B cell (primary cell): ENCODE measurements around the gene TRPM8. TPM values are rescaled to one million over a fixed set of nuclear protein-coding genes. Genes with fewer than 3 reads are reported as not detected.

Source experiments
- ATAC-seq: fragments of 200-7000 bp; cut with Tn5 transposase; one replicate; pipeline ENCODE4 v1.10.0; 2021; ENCODE audit warnings: low read depth, mild to moderate bottlenecking, moderate number of reproducible peaks, moderate library complexity
- CTCF ChIA-PET: fragments of 350-600 bp; sonication (Branson Sonifier 250); formaldehyde crosslinking; loops from one replicate; lab custom pipeline; 2021; ENCODE audit warnings: antibody characterized with exemption, inconsistent platforms; lab: Charles Lee
- POLR2A ChIA-PET: fragments of 350-600 bp; sonication (Branson Sonifier 250); formaldehyde crosslinking; loops from one replicate; lab custom pipeline; 2021; ENCODE audit warnings: antibody characterized with exemption; lab: Charles Lee
- DNase-seq: peaks from one replicate; pipeline ENCODE4 v3.0.0; 2013
- H2AFZ ChIP-seq: 2 replicates; pipeline ENCODE4 v1.6.1; 2012; ENCODE audit warnings: mild to moderate bottlenecking, low read depth, low read length; ENCODE audit not compliant: insufficient read depth, poor library complexity, severe bottlenecking
- H3K27ac ChIP-seq, 2 donors: 1 replicate in 1 of 2; 2 replicates in 1 of 2; pipeline ENCODE4 v1.5.1; 2012 to 2013; ENCODE audit warnings: low read length in 2 of 2, mild to moderate bottlenecking in 2 of 2, moderate library complexity in 1 of 2
- H3K27me3 ChIP-seq, 4 experiments: fragments of 200-600 bp in 1 of 4; sonication (generic) in 1 of 4; replicated peaks in 1 of 4; 1 replicate in 2 of 4; 2 replicates in 2 of 4; pipeline versions ENCODE4 v1.6.1 to v1.7.0; 2013 to 2016; ENCODE audit warnings: low read length in 3 of 4, mild to moderate bottlenecking in 2 of 4, mixed read lengths in 1 of 4, moderate library complexity in 1 of 4; ENCODE audit not compliant: insufficient read depth in 4 of 4, control insufficient read depth in 3 of 4; ENCODE audit errors: control extremely low read depth in 1 of 4
- H3K36me3 ChIP-seq, 2 experiments: replicated peaks in 1 of 2; 1 replicate in 1 of 2; 2 replicates in 1 of 2; pipeline versions ENCODE4 v1.6.1 to v1.7.1; 2013; ENCODE audit warnings: low read length in 1 of 2; ENCODE audit not compliant: insufficient read depth in 2 of 2, control insufficient read depth in 1 of 2; ENCODE audit errors: control extremely low read depth in 1 of 2, extremely low read depth in 1 of 2
- H3K4me1 ChIP-seq, 2 donors: fragments of 200-600 bp in 1 of 2; sonication (generic) in 1 of 2; 1 replicate in 1 of 2; 2 replicates in 1 of 2; pipeline versions ENCODE4 v1.5.1 to v1.6.1; 2013 to 2017; ENCODE audit warnings: low read length in 2 of 2; ENCODE audit not compliant: control insufficient read depth in 2 of 2, insufficient read depth in 2 of 2
- H3K4me2 ChIP-seq: replicated peaks from 2 replicates; pipeline ENCODE3; 2012; ENCODE audit warnings: mild to moderate bottlenecking, low read depth, low read length; ENCODE audit not compliant: poor library complexity, severe bottlenecking
- H3K4me3 ChIP-seq, 5 experiments: fragments of 200-600 bp in 1 of 5; sonication (generic) in 1 of 5; 1 replicate in 3 of 5; 2 replicates in 2 of 5; pipeline versions ENCODE4 v1.5.1 to v1.7.0; 2011 to 2016; ENCODE audit warnings: low read length in 4 of 5, mild to moderate bottlenecking in 4 of 5, low read depth in 2 of 5, control low read depth in 1 of 5, moderate library complexity in 1 of 5; ENCODE audit not compliant: insufficient read depth in 1 of 5; ENCODE audit errors: control extremely low read depth in 1 of 5, extremely low read depth in 1 of 5
- H3K79me2 ChIP-seq: fragments of 200-600 bp; sonication (generic); one replicate; pipeline ENCODE4 v1.6.0; 2016; ENCODE audit warnings: low read length; ENCODE audit not compliant: control insufficient read depth, insufficient read depth
- H3K9ac ChIP-seq: fragments of 200-600 bp; sonication (generic); 2 replicates; pipeline ENCODE4 v1.6.1; 2017; ENCODE audit warnings: mild to moderate bottlenecking, low read length, moderate library complexity
- H3K9me3 ChIP-seq, 3 donors: one replicate each; pipeline versions ENCODE4 v1.6.1 to v1.7.1; 2013; ENCODE audit warnings: low read length in 2 of 3; ENCODE audit not compliant: control insufficient read depth in 2 of 3, insufficient read depth in 1 of 3; ENCODE audit errors: control extremely low read depth in 1 of 3
- H4K20me1 ChIP-seq: 2 replicates; pipeline ENCODE4 v1.6.0; 2012; ENCODE audit warnings: mild to moderate bottlenecking, low read length; ENCODE audit not compliant: insufficient read depth, control insufficient read depth, poor library complexity, severe bottlenecking
- H3K27ac Mint-ChIP-seq: one replicate; pipeline ENCODE4 v1.8.0; 2021; ENCODE audit warnings: mixed read lengths
- H3K27me3 Mint-ChIP-seq: one replicate; pipeline ENCODE4 v1.8.0; 2021; ENCODE audit warnings: mixed read lengths
- H3K4me1 Mint-ChIP-seq: one replicate; pipeline ENCODE4 v1.8.0; 2021; ENCODE audit warnings: mixed read lengths
- H3K4me3 Mint-ChIP-seq: one replicate; pipeline ENCODE4 v1.8.0; 2021; ENCODE audit warnings: mixed read lengths
- H3K9me3 Mint-ChIP-seq: one replicate; pipeline ENCODE4 v1.8.0; 2022; ENCODE audit warnings: mixed read lengths; ENCODE audit not compliant: insufficient read depth
- EZH2 ChIP-seq: IDR thresholded peaks from 2 replicates; pipeline ENCODE4 v1.6.1; 2012; ENCODE audit warnings: borderline replicate concordance, low read depth, mild to moderate bottlenecking, moderate library complexity, low read length; ENCODE audit not compliant: insufficient read depth, poor library complexity, severe bottlenecking
- WGBS: methylation state at CpG from one replicate; pipeline ENCODE4 v1.1.5; 2013; ENCODE audit warnings: missing lambda C conversion rate; ENCODE audit not compliant: insufficient coverage; 5-methylcytosine and 5-hydroxymethylcytosine counted together
- intact Hi-C: fragments of 100-400 bp; cut with micrococcal nuclease; formaldehyde crosslinking; loops from one replicate; pipeline ENCODE4 v1.10.0; 2022
- polyA plus RNA-seq: library from polyadenylated mRNA; depleted of rRNA; stranded (reverse); fragments of >200 nt; gene quantifications from 2 replicates; pipeline ENCODE4 v1.2.3, GENCODE V29; 2012
- total RNA-seq, 2 donors: library from RNA; stranded (reverse); fragments of 120-200 nt in 1 of 2; gene quantifications; 1 replicate in 1 of 2; 2 replicates in 1 of 2; pipeline versions ENCODE4 v1.2.3 to v1.2.4, GENCODE V29; 2013 to 2022
- TF ChIP-seq, protein P1 (sequence below): fragments of 200-600 bp; IDR thresholded peaks from one replicate; pipeline ENCODE4 v1.8.0; 2022; ENCODE audit warnings: antibody characterized with exemption, mild to moderate bottlenecking

TRPM8 gene
- total and polyA plus RNA-seq, 2 donors (not counting 1 experiment from before 2014, with no cell fraction given) = not detected

DNA sequence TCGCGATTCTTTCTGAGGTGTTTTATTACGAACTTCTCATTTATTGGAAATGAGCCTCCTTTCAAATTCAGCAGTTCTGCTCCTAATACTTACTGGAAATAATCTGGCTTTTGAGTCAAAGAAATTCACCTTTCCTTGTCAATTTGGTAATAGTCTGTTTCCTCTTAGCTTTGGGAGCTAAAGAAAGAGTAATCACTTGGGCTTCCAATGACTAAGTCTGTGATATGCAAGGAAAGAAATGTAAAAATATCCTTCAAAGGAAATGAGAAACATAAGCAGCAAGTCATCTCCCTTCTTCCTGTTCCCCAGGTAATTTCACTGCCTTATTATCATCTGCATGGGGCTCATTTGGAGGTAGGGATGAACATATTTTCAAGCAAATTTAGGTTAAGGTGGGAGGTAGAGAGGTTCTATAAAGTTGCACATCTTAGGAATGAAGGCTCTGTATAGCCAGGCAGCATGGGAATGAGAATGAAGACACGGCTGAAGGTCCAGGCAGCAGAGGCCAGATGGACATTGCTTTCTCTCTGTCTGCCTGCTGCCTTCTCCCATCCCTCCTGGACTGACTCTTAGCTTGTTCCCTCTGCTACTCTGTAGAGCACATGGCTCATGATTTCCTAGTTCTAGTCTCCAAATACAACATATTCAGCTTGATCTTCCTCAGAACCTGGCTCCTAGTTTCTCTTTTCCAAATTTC, 134.3 kb downstream of the TRPM8 start:
- Mint-ChIP-seq H3K9me3 (no peaks in the 10 kb centered on the region), H3K4me3 (no peak overlapping the region), H3K27me3 (peaks cover 61% of the 10 kb centered on the region), H3K4me1 (no peaks in the 10 kb centered on the region), H3K27ac (no peak overlapping the region)
- Histone ChIP-seq H3K27me3 (peaks cover 0 to 14% (median 6%) of the 10 kb centered on the region in 4 experiments), H3K36me3 (no peaks in the 10 kb centered on the region), H3K79me2 (no peaks in the 10 kb centered on the region), H4K20me1 (no peaks in the 10 kb centered on the region), H3K9ac (no peak overlapping the region), H3K4me1 (no peaks in the 10 kb centered on the region), H3K4me3 (no peak overlapping the region), H3K9me3 (no peaks in the 10 kb centered on the region), H3K4me2 (no peak overlapping the region), H2AFZ (no peak overlapping the region), H3K27ac (no peak overlapping the region)
- TF ChIP-seq, protein P1, sequence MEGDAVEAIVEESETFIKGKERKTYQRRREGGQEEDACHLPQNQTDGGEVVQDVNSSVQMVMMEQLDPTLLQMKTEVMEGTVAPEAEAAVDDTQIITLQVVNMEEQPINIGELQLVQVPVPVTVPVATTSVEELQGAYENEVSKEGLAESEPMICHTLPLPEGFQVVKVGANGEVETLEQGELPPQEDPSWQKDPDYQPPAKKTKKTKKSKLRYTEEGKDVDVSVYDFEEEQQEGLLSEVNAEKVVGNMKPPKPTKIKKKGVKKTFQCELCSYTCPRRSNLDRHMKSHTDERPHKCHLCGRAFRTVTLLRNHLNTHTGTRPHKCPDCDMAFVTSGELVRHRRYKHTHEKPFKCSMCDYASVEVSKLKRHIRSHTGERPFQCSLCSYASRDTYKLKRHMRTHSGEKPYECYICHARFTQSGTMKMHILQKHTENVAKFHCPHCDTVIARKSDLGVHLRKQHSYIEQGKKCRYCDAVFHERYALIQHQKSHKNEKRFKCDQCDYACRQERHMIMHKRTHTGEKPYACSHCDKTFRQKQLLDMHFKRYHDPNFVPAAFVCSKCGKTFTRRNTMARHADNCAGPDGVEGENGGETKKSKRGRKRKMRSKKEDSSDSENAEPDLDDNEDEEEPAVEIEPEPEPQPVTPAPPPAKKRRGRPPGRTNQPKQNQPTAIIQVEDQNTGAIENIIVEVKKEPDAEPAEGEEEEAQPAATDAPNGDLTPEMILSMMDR = no peak
- TF ChIP-seq EZH2 = no peak
- 89% methylated on average over 4 of the region's 4 CpGs for WGBS
- intact Hi-C loops = no loop called here
- ChIA-PET POLR2A (no interaction called here), CTCF (no interaction called here)
- ATAC-seq (no peak), DNase-seq (no peak)

DNA sequence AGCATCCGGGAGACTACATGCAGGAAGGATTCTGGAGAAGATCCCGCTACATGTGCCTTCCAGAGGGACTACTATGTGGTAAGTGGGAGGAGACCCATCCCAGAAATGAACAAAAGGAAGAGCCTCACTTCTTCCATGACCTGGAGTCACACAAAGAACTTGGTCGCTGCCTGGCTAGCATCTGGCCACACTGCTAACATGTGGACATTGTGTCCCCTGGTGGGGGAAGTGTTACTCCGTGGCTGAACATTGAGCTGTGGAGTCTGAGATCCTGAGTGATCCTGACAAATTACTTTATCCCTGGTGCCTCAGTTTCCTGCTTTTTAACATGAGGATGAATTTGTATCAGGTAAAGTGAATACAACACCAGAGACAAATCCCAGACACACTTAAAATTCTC, 141.7 kb downstream of the TRPM8 start:
- no peak for ATAC-seq
- Mint-ChIP-seq H3K27me3 (peaks cover 51% of the 10 kb centered on the region), H3K27ac (no peak overlapping the region), H3K9me3 (no peaks in the 10 kb centered on the region), H3K4me3 (no peak overlapping the region), H3K4me1 (no peaks in the 10 kb centered on the region)
- TF ChIP-seq, protein P1 = no peak
- TF ChIP-seq EZH2 = no peak
- no peak overlapping the region for H3K4me3 ChIP-seq
- ChIA-PET POLR2A (no interaction called here), CTCF (no interaction called here)
- no peak for DNase-seq
- no peak overlapping the region for H3K9ac ChIP-seq
- 79% methylated on average over 2 of the region's 4 CpGs for WGBS
- no peaks in the 10 kb centered on the region for H3K79me2 ChIP-seq
- intact Hi-C loops = no loop called here
- H4K20me1 ChIP-seq = no peaks in the 10 kb centered on the region
- peaks cover 0 to 1% (median 0%) of the 10 kb centered on the region in 3 donors for H3K9me3 ChIP-seq
- H2AFZ ChIP-seq = no peak overlapping the region
- no peaks in the 10 kb centered on the region for H3K4me1 ChIP-seq
- no peak overlapping the region for H3K27ac ChIP-seq
- no peaks in the 10 kb centered on the region for H3K36me3 ChIP-seq
- peaks cover 0 to 14% (median 1%) of the 10 kb centered on the region in 4 experiments for H3K27me3 ChIP-seq
- H3K4me2 ChIP-seq = no peak overlapping the region
